HCEC 1CT (cell line): ENCODE measurements around the gene ACP4.
"Not testable (repeated sequence)": the region's sequence is repeated elsewhere in the genome, so short reads cannot be mapped to it uniquely, and the experiment has no call there.

ENCODE experiments used
- DNase-seq: peaks from one replicate; pipeline ENCODE4 v3.0.0-alpha.2; 2017

Gene ACP4

DNA sequence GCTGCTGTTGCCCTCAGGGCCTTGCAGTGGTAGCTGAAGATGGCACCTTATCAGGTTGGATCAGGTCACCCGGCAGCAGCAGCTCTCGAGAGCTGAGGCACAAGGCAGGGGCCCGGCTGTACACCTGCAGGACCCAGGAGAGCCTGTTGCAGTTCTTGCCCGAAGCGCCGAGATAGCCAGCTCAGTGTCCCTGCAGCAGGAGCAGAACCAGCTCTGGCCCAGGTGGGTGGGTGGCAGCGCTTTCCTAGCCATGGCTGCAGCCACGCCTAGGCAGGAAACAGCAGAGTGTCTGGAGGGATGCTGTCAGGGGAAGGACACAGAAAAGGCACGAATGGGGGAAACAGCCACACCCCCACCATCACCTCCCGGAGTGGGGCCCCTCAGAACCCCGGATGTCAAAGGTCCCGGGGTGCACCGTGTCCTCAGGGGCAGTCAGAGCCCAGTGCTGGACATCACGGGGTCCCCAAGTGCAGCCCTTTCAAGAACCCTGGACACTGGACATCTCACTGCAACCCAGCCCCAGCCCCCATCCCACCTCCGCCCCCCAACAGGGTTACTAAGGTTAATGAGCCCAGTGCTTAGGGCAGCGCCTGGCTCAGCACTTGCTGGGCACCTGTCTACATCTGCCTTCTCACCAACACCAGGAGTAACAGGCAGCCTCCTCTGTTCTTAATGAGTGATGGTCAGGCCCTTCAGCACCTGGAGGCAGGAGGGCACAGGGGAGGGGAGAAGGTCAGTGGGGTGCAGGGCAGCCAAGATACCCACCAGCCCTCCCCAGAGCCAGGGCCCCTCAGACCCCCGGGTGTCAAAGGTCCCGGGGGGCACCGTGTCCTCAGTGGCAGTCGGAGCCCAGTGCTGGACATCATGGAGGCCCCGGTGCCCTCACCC is 8.7 kb downstream of the ACP4 start:
- no peak for DNase-seq

DNA sequence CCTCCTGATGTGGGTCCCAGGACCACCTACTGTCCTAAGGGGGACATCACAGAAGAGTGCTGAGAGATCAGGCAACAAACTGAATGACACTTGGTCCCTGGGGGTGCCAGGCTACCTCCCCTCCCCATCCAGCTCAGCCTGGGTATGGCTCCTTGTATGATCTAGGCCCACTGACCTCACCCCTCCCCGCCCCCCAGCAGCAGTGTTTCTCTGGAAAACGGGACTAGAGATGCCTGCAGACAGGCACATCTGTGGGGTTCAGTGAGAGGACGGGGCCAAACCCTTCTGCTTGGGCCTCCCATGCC is 9.3 kb downstream of the ACP4 start:
- no peak for DNase-seq

DNA sequence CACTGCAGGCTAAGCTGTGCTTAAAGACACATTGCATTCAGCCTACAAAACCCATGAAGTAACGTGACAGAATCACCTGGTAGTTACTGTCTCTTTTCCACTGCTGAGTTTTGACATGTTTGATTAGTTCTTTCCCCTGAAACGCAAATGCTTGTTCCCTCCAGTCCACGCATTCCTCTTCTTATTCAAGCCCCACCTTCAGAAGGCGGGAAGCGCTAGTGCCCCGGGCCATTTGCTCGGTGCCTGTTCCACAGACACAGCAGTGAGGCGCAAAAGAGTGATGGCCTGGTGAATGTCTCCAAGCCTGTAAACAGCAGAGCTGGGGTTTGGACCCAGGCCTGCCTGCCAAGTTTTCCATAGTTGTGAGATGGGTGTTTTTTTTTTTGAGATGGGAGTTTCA is 10.9 kb downstream of the ACP4 start:
- no peak for DNase-seq

DNA sequence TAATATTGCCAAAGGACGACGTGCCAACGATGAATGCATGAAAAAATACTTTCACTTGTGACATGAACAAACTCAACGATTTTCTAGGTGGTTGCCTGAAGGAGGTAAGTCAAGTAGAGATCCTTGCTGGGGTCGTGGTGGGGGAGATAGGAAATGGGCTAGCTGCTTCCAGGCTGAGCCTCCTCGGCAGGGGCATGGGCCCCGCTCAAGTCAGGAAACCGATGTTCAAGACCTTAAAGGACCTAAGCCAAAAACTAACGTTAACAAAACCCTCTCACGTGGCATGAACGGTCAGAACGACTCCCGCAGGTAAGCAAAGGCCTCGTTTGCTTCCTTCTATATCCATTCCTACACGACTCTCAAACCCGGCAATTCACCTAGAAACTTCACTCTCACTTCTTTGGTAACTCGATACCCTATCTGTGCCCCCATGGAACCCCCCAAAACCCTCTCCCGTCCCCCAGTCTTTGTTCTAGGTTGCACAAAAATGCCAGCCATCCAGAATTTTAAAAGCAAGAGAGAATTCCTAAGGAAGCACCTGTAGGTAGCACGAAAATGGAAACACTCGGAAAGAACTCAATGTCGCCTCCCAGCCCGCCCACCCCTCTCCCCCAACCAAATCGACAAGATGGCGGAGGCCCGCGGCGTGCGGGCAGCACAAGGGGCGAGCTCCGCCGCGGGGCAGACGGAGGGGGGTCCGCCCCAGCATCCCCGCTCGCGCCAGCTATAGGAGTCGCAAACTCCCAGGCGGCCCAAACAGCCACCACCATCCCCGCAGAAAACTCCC is 13.6 kb downstream of the ACP4 start:
- DNase-seq: no peak

DNA sequence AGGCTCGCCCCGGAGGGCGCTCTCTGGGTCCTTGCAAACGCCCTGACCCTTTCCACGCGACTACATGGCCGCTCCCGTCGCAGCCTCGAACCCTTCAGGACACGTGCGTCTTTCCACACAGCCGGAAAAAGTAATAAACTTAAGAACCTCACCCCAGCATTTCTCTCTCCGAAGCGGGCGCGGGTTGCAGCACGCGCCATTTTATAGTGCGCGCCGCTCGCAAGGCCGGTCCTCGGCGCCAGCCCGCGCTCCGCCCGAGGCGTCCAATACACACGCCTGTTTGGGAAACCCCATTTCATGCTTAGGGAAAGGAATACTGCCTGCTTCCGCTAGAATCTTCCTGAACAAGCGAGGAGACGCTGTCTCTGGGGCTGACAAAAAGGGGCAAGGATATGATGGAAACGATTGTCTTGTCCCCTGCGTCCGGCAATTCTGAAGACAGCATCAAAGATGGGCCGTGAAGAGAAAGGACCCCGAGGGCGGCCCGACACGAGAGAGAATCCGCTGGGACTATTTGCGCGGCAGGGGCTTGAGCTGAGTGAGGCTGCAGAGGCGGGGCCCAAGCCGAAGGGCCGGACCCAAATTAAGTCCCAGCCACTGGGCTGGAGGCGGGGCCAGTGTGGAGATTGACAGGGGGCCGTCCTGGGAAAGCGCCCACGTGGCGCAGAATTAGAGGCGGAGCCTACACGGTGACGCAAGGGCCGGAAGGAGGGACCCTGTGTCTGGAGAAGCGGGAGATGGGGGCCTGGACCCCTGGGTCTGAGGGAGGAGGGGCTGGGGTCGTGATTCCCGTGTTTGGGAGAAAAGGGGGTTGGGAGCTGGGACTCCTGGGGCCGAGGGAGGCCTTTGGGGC is 14.4 kb downstream of the ACP4 start:
- peak; percentile 99 for DNase-seq

DNA sequence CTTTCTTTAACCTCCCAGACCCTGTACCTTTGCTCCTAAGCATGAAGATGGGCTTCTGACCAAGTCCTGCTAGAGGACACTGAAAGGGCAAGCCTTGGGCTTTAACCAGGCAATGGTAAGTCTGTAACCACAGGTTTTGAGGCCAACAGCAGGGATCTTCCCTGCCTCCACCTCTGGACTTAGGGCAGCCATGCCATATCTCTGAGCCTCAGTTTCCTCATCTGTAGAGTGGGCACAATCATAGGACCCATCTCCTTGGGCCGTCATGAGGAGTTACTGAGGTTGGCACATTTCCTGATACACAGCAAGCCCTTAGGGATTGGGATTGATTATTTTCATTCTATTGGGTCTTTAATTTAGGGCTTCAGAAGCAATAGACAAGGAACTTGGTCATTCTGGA is 18.6 kb downstream of the ACP4 start:
- no peak for DNase-seq

DNA sequence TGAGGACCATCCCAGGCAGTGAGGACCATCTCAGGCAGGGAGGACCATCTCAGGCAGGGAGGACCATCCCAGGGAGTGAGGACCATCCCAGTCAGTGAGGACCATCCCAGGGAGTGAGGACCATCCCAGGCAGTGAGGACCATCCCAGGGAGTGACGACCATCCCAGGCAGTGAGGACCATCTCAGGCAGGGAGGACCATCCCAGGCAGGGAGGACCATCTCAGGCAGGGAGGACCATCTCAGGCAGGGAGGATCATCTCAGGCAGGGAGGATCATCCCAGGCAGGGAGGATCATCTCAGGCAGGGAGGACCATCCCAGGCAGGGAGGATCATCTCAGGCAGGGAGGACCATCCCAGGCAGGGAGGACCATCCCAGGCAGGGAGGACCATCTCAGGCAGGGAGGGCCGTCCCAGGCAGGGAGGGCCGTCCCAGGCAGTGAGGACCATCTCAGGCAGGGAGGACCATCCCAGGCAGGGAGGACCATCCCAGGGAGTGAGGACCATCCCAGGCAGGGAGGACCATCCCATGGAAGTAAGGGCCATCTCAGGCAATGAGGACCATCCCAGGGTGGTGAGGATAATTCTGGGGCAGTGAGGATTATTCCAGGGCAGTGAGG is 21.5 kb downstream of the ACP4 start:
- DNase-seq: not testable (repeated sequence)

DNA sequence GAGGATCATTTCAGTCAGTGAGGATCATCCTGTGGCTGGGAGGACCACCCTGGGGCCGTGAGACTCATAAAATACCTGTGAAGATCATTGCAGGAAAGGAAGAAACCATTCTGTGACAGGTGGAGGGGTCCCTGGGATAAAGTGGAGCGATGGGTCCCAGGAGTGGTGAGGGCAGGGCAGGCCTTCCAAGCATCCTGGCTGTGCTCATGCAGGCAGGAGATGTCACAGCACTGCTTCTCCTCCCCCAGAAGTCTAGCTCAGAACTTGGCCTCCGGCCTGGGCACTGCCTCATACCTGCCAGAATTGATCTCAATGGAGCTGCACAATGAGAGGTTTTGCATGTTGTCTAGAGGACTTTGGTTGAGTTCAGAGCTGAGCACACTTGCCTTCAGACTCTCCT is 22.3 kb downstream of the ACP4 start:
- DNase-seq: no peak

DNA sequence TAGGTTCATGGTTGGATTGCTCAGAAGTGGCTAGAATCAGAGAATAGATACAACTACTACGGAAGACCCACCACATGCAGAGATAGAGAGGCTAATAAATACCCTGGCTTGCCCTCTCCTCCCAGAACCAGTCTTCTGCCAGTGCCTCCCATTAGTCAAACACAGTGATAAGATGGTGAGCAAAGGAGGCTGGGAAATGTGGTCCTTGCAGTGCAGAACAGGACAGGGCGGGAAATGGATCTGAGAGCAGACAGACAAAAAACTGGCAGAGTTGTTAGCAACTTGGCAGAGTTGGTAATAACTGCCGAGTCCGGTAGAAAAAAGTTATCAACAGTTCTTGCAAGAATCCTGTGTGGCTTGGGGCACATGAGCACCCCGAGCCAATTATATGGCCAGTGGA is 24.7 kb downstream of the ACP4 start:
- DNase-seq: no peak

DNA sequence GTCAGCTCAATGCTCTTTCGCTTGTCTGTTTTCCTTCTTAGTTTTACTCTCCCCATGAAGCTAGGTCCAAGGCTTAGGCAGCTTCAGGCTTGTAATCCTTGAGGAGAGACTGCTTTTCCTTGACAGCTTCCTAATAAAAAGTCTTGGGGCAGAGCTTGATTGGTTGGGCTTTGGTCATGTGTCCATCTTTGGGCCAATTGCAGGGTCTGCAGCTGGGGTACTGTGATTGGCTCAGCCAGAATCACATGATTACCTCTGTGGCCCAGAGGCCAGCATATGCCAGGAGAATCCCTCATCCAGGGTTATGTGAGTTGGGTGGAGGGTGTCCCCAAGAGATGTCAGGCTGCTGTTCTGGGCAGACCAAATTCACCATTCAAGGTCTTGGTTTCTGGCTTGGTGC is 25.2 kb downstream of the ACP4 start:
- no peak for DNase-seq

DNA sequence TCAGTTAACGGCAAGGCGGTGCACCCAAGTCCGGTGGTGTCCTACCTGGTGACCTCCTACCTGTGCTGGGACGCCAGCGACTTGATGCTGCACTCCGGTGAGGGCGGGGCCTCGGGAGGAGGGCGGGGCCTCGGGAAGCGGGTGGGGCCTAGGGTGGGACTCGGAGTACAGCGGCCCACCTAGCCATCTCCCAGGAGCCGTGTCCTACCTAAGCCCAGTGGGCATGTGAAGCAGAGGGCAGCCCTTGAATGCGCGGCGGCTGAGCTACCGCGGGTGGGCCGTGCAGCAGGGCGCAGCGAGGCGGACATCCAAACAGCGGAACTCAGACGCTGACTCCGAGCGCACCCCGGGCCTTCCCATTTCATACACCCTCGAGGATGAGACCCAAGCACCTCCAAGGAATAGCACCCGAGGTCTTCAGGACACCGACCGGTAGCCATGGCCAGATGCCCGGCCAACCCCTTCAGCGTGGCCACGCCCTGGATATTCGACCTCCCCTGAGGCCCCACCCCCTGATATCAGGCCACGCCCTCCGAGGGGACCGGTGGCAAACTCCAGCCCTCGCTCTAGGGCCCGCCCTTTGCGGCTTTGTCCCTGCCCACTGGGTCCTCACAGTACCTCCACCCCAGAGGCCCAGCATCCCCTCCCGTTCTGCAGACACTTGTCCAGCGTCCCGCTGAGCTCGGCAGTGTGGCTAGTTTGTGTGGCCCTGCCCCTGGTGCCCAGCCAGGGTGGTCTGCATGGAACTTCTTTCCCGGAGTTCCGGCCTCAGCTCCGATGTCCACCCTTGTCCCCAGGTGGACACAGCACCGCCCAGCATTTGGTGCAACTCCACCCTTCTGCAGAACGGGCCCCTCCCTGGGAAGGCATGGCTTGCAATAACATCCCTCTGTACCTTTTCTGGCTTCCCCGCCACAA is 28.0 kb downstream of the ACP4 start:
- DNase-seq: no peak

DNA sequence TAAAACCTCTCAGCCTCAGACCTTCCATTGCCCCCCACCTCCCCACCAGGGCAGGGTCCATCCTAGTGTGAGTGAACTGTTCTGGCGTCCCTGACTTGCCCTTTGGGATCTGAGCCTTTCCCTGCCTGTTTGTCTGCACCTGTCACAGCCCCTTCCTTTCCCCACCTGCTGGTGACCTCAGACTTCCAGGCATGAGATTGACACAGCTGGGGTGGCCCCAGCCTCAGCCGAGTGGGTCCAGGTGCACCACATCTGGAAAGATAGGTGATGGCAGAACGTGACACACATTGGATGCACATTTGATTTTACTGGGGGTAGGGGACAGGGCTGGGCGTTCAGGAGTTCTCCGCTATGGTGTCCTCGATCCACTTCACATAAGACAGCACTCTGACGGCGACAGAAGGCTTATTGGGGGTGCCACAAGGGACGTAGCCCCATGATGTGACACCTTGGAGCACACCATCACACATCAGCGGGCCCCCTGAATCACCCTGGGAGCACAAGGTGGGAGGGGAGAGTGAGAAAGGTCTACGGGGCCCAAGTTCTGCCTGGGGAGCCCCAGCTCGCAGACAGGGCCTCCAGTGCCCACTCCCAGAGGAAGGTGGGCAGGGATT is 28.8 kb downstream of the ACP4 start:
- no peak for DNase-seq

DNA sequence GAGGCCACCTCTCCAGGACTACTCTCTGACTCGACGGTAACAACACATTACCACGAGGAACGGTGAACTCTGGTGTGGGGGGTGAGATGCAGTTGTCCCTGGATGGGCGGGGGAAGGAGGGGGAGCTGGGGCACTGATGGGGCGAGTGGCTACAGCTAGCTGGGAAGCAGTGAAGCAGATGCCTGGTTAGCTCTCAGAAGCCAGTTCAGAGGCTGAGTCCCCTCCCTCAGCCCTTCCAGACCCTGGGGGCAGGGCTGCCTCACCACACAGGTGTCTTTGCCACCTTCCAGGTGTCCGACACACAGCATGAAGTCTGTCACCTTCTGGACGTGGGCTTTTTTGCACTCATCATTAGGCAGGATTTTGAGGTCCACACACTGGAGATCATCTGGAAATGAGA is 29.4 kb downstream of the ACP4 start:
- no peak for DNase-seq

DNA sequence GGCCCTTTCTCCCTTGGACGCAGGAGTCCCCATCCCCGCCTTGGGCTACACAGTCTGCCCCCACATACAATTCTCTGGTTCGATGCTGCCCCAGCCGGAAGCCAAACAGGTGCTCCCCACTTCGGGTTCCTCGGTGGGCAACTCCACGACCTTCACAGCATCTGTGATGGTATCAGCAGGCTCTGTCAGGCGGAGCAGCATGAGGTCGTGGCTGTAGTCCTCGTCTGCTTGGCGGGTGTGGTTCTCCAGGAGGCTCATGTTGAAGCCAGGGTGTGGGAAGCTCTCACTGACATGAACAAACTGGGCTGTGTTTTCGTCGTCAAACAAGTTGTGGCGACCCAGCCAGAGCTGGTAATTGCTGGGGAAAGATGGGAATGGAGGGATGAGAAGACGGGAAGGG is 29.9 kb downstream of the ACP4 start:
- DNase-seq: no peak

DNA sequence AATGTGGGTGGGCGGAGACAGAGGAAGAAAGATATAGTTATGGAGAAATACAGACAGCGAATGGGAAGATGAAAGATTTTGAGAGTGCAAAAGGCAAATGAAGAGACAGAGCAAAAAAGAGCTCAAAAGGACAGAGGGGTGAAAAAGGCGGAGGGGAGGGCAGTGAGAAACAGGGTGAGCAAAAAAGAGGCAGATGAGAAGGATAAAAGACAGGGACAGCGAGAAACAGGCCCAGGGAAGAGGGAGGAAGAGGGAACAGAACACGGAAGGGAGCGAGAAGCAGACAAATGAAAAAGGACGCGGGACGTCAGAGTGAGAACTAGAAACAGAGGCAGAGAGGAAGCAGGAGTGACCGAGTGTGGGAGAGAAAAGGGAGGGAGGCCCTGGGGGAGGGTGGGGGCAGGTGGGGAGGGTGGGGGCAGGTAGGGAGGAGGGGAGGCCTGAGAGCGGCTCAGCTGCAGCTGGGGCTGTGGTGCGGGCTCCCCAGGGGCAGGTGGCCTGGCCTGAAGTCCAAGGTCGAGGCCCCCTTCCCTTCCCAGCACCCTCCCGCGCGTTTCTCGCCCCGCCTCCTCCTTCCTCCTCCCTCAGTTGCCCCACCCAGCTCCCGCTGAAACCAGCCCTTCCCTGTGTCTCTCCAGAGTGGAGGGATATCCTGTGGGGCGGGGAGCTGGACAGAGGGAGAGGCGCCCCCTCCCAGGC is 30.5 kb downstream of the ACP4 start:
- DNase-seq: no peak

DNA sequence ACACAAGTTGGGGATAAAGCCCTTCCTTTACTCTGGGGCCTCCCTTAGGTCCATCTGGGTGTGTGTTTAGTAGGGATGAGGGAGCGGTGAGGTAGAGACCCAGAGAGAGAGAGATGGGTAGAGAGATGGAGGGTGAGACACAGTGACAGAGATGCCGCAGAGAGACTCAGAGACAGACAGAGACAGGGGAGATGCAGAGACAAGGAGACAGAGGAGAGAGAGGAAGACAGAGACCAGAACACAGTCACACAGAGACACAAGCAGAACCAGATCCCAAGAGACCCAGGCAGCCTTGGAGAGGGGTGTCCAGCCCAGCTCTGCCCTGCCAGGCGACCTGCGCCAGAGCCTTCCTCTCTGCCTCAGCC is 31.0 kb downstream of the ACP4 start:
- DNase-seq: no peak

DNA sequence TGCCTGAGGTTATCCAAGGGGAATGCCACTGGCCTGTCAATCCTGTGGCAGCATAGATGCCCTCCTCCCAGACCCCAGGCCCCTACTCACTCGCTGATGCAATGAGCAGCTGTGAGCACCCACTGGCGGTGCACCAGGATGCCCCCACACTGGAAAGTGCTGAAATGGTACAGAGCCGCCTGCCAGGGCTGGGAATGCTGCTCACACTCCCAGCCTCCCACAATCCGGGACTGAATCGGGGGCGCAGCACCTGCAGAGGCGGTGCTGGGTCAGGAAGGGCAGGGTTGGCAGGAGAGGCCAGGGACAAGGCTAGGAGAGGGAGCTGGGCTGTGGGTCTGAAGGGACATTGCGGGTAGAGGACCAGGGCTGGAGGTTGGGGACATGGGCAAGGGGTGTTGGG is 31.4 kb downstream of the ACP4 start:
- DNase-seq: no peak

DNA sequence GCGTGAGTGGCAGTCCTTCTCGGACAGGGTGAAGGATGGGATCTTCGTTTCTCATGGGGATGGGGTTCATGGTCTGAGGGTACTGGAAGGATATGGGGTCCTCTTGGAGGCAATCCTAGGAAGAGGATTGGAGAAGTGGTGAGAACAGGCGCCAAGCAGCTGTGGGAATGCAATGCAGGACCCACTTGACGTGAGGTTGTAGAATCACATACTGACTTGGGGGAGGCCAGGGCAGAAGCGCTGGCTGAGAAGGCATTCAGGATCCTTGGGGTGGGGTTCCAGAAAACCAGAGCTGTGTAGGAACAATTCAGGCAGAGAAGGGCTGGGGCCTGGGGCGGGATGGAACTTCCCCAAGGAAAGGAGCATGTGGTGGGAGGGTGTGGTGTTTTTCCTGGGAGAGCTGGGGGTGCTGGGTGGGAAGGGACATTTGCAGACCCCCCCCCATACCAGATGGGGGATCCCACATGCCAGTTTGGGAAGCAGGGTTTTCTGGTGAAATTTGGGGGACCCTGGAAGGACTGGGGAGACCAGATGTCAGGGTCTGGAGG is 32.5 kb downstream of the ACP4 start:
- DNase-seq: no peak

DNA sequence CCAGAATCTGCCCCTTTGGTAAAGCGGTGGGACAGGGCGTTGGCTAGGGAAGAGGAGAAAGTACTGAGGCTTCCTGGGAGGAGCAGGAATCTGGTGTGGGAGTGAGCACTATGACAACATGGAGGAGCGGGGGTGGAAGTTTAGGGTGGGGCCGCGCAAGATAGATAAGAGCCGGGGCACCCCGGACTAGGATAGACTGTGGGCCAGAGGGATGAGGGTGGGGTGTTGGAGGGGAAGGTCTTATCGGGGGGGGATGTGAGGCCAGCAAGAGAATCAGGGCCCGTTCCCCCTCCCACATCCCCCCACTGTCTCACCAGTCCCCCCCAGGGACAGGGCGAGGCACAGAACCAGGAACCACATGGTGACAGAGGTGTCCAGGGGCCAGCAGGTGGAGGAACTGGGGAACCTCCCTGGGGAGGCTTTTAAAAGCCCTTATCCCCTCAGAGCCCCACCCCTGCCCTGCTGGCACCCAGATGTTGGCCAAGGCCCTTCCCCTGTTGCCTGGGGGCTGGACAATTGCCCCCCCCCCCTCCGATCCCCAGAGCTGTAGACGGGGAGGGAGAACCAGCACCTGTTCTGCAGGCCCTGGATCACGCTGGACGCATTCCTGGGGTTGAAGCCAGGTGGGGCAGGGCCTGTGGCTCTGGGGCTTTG is 33.3 kb downstream of the ACP4 start, which contains the start of gene KLK1:
Gene KLK1 (minus strand): TSS at position 399 of the 654 bp plus-strand sequence. CDS start 39 bp downstream, at position 360.
- DNase-seq: no peak
